ENCODE data around the gene MEX3A.
"Not testable (repeated sequence)": the region's sequence is repeated elsewhere in the genome, so short reads cannot be mapped to it uniquely, and the experiment has no call there.

MEX3A gene

DNA sequence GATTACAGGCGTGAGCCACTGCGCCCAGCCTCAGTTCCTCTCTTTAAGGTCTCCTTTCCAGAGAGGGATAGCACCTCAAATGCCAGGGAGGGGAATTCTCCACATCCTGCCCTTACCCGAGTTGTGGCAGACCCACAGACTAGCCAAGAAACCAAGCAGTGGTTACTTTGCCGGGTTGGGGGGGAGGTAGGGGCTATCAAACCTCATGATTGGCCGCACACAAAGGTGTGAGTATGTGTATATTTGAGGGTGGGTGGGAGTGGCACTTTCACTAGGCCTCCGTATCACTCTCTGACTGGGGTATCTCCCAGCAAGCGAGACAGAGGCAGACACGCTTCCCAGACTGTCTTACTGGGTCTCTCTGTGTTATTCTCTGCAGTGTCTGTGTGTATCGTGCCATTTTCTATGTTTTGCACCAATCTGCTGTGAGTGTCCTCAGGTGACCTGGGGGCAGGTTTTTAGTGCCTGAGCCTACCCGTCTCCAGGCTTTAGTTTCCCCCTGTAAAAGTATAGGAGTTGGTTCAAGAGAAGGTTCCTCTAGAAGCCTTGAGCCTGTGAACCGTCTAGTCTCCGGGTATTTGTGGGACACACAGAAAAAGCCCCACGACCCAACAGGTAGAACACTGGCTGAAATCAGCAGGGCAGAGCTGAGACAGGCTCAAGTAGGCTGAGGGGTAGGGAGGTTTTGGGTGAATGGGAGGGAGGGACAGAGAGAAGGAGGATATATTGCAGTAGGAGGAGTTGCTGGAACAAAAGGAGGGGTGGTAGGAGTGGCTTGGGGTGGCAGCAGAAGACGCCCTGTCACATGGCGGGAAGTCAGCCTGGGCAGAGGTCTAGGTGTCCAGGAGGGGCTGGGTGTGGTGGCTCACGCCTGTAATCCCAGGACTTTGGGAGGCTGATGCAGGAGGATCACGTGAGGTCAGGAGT is 42.6 kb upstream of the MEX3A start:
- Histone ChIP-seq H3K27ac (no peak overlapping the region), H3K4me2 (peak overlapping the region; percentile 83), H3K9ac (no peak overlapping the region)

DNA sequence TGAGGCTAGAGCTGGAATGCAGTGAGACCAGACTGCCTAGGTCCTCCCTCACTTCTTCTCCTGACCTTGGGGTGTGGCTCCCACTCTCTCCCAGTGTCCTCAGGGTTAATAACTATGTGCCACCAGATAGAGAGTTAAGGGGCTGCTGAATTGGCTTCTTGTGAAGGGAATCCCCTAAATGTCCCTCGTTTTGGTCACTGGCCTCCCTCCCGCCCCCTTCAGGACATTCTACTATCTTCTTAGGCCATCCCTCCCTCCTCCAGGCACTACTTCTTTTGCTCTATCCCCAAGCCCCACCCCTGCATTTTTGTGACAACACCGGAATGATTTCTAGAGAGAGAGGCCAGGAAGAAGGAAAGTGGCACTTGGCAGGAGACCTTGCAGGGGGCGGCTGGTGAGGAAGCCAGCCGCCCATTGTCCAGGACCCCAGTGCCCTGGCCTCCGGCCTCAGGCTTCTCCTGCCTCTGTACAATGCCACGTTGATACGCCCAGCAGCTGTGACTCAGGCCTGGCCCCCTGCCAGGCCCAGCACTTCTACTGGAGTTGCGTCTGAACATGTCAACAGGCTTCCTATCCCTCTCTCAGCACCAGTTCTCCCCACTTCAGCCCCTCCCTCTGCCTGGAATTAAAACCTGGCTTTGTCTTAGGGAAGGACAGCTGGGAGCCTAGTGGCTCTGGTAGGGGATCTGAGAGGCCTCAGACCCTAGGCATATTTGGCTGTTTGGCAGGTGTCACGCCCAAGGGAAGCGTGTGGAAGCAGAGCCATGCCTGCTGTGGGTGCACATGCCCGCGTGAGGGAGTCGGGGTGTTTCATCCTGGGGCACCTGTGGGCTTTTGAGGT is 41.3 kb upstream of the MEX3A start:
- Histone ChIP-seq H3K27ac (no peak overlapping the region; the same call in 1 of the 2 replicates), H3K4me2 (peak overlapping the region; percentile 83)

More for the DNA sequence above, 42.6 kb upstream of the MEX3A start:
- TF ChIP-seq Cebpa-rat (IDR thresholded peaks at IDR 0.05), result no peak
- Histone ChIP-seq H3K36me3 (no peaks in the 10 kb centered on the region), H4K20me1 (peaks cover 35% of the 10 kb centered on the region), H3K4me1 (peaks cover 89% of the 10 kb centered on the region), H3K27me3 (no peaks in the 10 kb centered on the region), H3K9me3 (no peaks in the 10 kb centered on the region), H3K4me3 (no peak overlapping the region)

DNA sequence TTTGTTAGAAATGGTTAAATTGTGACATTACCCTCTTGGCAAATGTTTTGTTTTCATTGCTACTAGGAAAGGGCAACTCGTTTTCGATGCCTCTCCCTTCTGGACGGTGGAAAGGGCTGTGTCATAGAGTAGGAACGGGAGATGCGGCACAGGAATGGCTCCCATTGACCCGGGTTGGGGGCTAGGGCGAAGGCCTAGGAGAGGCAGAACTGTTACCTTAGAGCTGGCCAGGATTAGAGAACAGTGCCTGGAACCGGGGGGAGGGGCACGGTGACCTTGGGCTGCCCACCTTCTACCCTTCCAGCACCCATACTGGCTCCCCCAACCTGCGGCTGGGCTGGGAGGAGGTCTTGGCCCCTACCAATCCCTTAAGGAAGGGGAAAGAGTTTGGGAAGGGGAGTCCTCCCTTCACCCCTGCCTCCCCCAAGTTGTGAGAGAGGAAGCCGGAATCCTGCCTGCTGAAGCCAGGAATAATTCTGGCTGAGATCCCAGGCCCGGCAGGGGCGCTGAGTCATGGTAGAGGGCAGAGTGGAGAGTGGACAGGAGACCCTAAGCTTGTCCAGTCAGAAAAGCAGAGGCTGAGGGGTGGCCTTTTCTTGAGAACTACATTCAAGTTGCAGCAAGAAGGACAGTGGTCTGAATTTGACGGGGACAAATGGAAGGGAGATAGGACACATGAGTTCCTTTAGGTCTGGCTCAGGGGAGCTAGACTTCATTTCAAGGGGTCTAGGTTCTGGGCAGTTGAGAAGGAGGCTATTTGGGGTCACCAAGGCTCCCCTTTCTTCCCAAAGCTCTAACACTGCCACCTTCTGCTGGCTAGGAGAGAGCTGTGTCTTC is 40.5 kb upstream of the MEX3A start:
- Histone ChIP-seq H4K20me1 (peaks cover 15% of the 10 kb centered on the region), H3K36me3 (no peaks in the 10 kb centered on the region), H3K4me2 (peak overlapping the region; percentile 83)

More for the DNA sequence above, 41.3 kb upstream of the MEX3A start:
- no peaks in the 10 kb centered on the region for H3K36me3 ChIP-seq
- no peak for TF ChIP-seq Cebpa-rat (IDR thresholded peaks at IDR 0.05)
- no peaks in the 10 kb centered on the region for H3K9me3 ChIP-seq
- H3K27me3 ChIP-seq, result no peaks in the 10 kb centered on the region
- H3K4me3 ChIP-seq, result no peak overlapping the region
- peaks cover 23% of the 10 kb centered on the region for H4K20me1 ChIP-seq
- H3K4me1 ChIP-seq, result peaks cover 80% of the 10 kb centered on the region
- H3K9ac ChIP-seq, result no peak overlapping the region; the same call in 1 of the 2 replicates

GRCh38 chr1:156122086-156122485 is 39.8 kb upstream of the MEX3A start:
- Histone ChIP-seq H3K27me3 (peaks cover 4% of the 10 kb centered on the region), H3K4me2 (no peak overlapping the region), H3K4me1 (peaks cover 66% of the 10 kb centered on the region), H3K36me3 (no peaks in the 10 kb centered on the region), H4K20me1 (peaks cover 12% of the 10 kb centered on the region), H3K27ac (no peak overlapping the region), H3K9ac (no peak overlapping the region), H3K9me3 (no peaks in the 10 kb centered on the region), H3K4me3 (no peak overlapping the region)
- no peak for TF ChIP-seq Cebpa-rat (IDR thresholded peaks at IDR 0.05)

More for the DNA sequence above, 40.5 kb upstream of the MEX3A start:
- no peaks in the 10 kb centered on the region for H3K9me3 ChIP-seq
- H3K27ac ChIP-seq, result no peak overlapping the region
- no peak overlapping the region for H3K4me3 ChIP-seq
- no peak overlapping the region for H3K9ac ChIP-seq
- peaks cover 72% of the 10 kb centered on the region for H3K4me1 ChIP-seq
- no peak for TF ChIP-seq Cebpa-rat (IDR thresholded peaks at IDR 0.05)
- no peaks in the 10 kb centered on the region; the same call in 1 of the 2 replicates for H3K27me3 ChIP-seq

DNA sequence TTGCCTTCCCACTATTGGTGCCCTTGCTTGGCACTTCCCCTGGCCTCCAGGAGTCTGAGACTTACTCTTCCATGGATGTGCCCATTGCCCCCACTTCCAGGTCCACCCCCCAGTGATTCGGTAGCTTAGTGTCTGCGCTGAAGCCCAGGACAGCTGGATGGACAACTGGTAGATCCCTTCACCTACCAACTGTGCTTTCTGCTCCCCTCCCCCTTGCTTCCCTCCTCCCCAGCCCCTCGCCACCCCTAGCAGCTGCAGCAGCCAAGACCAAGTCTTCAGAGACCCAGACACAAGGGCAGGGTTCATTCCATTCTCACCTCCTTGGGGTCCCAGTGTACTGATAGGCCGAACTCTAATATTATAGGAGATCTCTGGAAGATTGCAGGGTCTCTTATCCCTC is 39.2 kb upstream of the MEX3A start:
- Histone ChIP-seq H3K4me1 (peaks cover 59% of the 10 kb centered on the region), H3K9me3 (no peaks in the 10 kb centered on the region), H3K4me2 (peak overlapping the region; percentile 22), H3K27me3 (peaks cover 10% of the 10 kb centered on the region), H3K9ac (no peak overlapping the region), H3K36me3 (no peaks in the 10 kb centered on the region), H4K20me1 (peaks cover 6% of the 10 kb centered on the region), H3K4me3 (no peak overlapping the region), H3K27ac (no peak overlapping the region)
- TF ChIP-seq Cebpa-rat (IDR thresholded peaks at IDR 0.05), result no peak

DNA sequence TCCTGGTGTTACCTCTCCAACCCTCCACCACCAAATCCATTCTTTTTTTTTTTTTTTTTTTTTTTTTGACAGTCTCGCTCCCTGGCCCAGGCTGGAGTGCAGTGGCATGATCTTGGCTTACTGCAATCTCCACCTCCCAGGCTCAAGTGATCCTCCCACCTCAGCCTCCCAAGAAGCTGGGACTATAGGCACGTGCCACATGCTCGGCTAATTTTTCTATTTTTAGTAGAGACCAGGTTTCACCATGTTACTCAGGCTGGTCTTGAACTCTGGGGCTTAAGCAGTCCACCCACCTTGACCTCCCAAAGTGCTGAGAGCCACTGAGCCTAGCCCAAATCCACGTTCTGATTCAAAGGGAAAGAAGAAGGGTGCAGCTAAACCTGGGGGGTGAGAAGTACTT is 38.7 kb upstream of the MEX3A start:
- H3K9me3 ChIP-seq, H3K4me3 ChIP-seq, H3K9ac ChIP-seq, H3K36me3 ChIP-seq, H4K20me1 ChIP-seq, H3K27ac ChIP-seq: not testable (repeated sequence)
- H3K4me2 ChIP-seq, result peak overlapping the region; percentile 22
- peaks cover 15% of the 10 kb centered on the region for H3K27me3 ChIP-seq
- peaks cover 55% of the 10 kb centered on the region for H3K4me1 ChIP-seq

DNA sequence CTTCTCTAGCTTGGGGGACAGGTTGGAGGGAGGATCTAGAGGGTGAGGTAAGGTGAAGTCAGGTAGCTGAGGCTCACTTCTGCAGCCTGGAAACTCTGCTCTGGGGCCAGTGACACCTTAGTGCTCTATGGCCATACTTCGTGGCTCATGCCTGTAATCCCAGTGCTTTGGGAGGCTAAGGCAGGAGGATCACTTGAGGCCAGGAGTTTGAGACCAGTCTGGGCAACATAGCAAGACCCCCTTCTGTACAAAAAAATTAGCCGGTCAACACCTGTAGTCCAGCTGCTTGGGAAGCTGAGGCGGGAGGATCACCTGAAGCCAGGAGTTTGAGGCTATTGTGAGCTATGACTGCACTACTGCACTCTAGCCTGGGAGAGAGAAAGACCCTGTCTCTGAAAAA is 38.1 kb upstream of the MEX3A start:
- Histone ChIP-seq H3K27me3 (peaks cover 22% of the 10 kb centered on the region), H3K4me2 (peak overlapping the region; percentile 48), H3K27ac (no peak overlapping the region), H4K20me1 (peaks cover 7% of the 10 kb centered on the region), H3K4me1 (peaks cover 55% of the 10 kb centered on the region), H3K36me3 (no peaks in the 10 kb centered on the region), H3K9me3 (no peaks in the 10 kb centered on the region), H3K4me3 (no peak overlapping the region), H3K9ac (no peak overlapping the region)
- no peak for TF ChIP-seq Cebpa-rat (IDR thresholded peaks at IDR 0.05)

DNA sequence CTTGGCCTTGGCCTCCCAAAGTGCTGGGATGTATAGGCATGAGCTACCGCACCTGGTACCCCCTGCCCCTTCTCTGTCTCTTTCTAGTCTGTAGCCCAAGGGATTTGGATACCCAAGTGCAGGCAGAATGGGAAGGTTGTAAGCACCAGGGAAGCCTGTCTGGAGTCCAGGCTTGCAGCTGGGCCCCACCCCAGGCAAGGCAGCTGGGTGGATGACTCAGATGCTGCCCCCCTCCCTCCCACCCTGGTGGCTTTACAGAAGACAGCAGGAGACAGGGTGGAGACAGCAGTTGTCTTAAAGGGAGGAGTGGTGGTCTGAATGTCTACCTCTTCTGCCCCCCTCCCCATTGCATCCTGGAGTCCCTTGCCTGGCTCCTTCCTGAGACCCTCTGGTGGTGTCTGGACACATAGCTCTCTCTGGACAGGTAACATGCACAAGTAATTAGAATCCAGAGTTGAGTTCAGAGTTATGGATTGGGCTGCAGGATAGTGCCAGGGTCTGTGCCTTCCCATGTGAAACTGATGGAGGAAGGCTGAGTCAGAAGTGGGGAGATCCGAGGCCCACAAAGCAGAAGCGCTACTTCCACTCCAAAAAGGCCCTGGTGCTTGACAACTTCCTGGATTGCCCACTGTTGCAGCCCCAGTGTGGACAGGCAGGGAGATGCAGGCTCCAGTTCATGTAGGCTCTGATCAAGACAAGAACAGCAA is 37.4 kb upstream of the MEX3A start:
- no peak overlapping the region for H3K4me3 ChIP-seq
- TF ChIP-seq Cebpa-rat (IDR thresholded peaks at IDR 0.05), result no peak
- H3K4me1 ChIP-seq, result peaks cover 53% of the 10 kb centered on the region
- no peaks in the 10 kb centered on the region for H3K36me3 ChIP-seq
- H3K27me3 ChIP-seq, result peaks cover 28% of the 10 kb centered on the region
- no peak overlapping the region for H3K27ac ChIP-seq
- H4K20me1 ChIP-seq, result peaks cover 14% of the 10 kb centered on the region
- no peak overlapping the region for H3K9ac ChIP-seq
- peak overlapping the region; percentile 48 for H3K4me2 ChIP-seq
- H3K9me3 ChIP-seq, result no peaks in the 10 kb centered on the region
